Raji (cell line): ENCODE data around the gene CLEC18A.

Experiments used
- POLR2A ChIP-seq: IDR thresholded peaks from 2 replicates; pipeline ENCODE4 v1.6.1; 2011; ENCODE audit warnings: low read depth, low read length, control low read depth; ENCODE audit not compliant: insufficient read depth

The CLEC18A gene

DNA sequence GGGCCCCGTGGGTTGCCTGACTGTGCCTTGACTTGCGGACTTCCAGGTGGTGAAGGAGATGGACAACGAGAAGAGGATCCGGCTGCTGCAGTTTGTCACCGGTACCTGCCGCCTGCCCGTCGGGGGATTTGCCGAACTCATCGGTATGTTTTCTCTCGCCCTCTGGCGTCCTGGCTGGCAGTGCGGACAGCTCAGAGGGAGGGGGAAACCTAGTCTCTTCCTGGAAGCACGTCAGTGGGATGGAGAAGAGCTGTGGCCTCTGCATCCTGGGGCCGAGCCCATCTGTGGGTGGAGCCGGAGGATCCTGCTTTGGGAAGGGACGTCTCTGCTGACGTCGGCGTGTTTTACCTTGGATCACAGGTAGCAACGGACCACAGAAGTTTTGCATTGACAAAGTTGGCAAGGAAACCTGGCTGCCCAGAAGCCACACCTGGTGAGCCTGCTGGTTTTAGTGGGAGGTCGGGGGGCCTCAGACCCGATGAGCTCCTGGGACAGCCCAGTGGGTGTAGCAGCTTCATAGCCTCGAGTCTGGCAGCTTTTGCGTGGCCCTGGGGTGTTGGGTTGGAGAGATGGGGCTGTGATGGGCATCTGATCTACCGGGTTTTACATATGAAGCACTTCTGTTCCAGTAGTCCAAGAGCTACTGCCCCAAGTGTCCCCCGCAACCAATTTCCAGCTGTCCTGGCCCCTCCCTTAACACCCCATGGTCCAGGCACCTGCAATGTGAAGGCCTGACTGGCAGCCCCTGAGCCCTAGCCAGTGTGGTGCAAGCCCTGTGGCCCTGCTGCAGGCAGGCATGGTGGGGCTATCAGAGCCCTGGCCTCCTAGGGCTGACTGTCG is 11.9 kb upstream of the CLEC18A start:
- TF ChIP-seq POLR2A, result no peak

DNA sequence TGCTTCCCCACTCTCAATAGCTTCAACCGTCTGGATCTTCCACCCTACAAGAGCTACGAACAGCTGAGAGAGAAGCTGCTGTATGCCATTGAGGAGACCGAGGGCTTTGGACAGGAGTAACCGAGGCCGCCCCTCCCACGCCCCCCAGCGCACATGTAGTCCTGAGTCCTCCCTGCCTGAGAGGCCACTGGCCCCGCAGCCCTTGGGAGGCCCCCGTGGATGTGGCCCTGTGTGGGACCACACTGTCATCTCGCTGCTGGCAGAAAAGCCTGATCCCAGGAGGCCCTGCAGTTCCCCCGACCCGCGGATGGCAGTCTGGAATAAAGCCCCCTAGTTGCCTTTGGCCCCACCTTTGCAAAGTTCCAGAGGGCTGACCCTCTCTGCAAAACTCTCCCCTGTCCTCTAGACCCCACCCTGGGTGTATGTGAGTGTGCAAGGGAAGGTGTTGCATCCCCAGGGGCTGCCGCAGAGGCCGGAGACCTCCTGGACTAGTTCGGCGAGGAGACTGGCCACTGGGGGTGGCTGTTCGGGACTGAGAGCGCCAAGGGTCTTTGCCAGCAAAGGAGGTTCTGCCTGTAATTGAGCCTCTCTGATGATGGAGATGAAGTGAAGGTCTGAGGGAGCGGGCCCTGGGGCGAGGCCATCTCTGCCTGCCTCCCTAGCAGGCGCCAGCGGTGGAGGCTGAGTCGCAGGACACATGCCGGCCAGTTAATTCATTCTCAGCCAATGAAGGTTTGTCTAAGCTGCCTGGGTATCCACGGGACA is 11.1 kb upstream of the CLEC18A start:
- no peak for TF ChIP-seq POLR2A

DNA sequence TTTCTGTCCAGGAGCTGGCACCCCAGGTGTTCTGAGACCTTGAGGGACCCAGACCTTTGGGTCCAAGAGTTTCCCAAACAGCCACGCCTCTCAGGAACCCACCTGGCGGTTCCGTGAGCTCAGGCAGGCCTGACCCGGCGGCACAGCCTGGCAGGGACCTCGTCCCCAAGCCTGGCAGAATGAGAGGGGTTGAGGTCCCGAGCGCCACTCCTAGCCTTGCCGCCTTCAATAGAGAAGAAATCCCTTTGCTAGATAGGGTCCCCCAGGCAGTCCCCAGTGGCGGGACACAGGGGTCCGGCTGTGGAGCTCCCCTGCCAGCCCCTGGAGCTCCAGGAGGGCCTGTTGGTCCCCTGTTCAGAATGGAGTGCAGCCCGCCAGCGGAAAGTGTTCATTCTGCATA is 10.5 kb upstream of the CLEC18A start:
- TF ChIP-seq POLR2A, result no peak

DNA sequence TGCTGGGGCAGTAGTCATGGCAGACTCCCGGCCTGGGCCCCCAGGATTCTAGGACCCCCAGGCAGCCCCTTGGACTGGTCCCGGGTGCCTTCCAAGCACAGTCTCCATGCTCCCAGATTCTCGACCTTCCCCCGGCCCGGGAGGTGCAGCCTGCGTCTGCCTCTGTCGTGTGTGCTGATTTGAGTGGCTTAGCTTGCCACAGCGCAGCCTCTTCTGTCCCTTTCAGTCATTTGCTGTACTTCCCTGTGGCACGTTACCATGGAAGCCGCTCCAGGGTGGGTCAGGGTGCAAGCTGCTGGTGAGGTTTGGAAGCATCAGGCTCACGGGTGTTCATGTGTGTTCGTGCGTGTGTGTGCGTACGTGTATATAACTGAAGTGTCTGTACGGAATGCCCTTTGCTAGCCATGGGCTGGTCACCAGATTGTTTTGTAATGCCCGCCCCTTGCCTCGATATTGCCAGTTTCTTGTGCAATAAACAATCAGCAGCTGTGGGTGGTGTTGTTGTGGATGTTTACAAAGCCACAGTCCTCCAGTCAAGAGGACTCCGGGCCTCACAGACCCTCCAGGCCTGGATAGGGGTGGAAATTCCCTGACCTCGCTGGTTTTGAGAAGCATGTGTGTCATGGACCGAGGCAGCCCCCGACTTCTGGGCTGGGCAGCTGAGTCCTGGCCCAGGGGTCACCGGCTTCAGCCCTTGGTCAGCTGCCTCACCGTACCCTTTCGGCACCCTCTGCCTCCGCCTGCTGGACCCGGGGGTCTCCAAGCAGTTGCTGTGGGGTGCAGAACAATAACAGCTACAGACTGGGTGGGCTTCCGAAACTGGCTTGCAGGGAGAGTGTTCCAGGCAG is 9.7 kb upstream of the CLEC18A start:
- no peak for TF ChIP-seq POLR2A

DNA sequence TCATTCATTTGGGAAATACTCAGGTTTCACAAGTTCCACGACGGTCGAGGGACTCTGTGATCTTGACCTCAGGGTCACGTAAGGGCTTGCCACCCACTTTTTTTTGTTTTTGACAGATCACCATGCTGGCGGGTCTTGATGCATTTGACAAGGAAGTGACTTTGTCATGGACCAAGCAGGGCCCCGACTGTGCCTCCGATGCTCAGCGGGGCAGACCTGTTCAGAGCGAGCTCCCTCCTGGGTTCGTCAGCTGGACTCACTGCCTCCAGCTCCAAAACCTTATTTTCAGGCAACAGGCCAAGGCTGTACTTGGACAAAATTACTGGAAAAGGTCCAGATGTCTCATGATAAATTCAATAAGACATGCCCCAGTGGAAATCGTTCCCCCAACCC is 9.0 kb upstream of the CLEC18A start:
- TF ChIP-seq POLR2A, result no peak

DNA sequence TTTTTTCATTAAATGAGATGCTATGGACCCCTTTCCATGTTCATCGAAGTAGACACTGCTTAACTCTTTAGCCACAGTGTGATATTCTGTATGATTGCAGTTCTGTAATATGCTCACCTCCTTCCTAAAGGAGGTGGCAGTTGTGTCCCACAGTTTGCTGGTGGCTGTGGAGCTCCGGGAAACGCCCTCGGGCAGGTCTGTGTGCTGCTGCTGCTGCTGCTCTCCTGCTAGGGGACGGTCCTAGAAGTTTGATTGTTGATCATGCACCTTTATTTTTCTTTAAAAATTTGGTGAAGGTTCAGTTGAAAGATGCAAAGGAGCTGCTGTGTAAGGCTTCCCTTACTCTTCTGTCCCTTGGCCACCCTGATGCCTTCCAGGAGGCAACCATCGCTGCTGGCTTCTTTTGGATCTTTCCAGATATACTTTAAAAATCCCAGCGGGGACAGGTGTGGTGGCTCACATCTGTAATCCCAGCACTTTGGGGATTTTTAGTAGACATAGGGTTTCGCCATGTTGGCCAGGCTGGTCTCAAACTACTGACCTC is 8.4 kb upstream of the CLEC18A start:
- no peak for TF ChIP-seq POLR2A
